GM19372 (cell line): ENCODE measurements around the gene TRPC1.
"Not testable (repeated sequence)": the region's sequence is repeated elsewhere in the genome, so short reads cannot be mapped to it uniquely, and the experiment has no call there.

Source experiments
- ATAC-seq: cut with Tn5 transposase; IDR thresholded peaks from one replicate; pipeline ENCODE4 v1.9.1; 2021; ENCODE audit warnings: mild to moderate bottlenecking, low read depth, moderate library complexity; ENCODE audit not compliant: unreplicated experiment

The TRPC1 gene

DNA sequence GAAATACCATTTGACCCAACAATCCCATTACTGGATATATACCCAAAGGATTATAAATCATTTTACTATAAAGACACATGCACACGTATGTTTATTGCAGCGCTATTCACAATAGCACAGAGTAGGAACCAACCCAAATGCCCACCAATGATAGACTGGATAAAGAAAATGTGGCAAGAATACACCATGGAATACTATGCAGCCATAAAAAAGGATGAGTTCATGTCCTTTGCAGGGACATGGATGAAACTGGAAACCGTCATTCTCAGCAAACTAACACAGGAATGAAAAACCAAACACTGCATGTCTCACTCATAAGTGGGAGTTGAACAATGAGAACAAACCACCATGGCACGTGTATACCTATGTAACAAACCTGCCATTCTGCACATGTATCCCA, 26.7 kb downstream of the TRPC1 start:
- ATAC-seq, result not testable (repeated sequence)

DNA sequence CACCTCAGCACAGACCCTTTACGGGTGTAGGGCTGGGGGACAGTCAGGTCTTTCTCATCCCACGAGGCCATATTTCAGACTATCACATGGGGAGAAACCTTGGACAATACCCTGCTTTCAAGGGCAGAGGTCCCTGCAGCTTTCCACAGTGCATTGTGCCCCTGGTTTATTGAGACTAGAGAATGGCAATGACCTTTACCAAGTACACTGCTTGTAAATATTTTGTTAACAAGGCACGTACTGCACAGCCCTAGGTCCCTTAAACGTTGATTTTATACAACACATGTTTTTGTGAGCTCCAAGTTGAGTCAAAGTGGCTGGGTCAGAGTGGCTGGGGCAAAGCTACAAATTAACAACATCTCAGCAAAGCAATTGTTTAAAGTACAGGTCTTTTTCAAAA, 28.8 kb downstream of the TRPC1 start:
- not testable (repeated sequence) for ATAC-seq

DNA sequence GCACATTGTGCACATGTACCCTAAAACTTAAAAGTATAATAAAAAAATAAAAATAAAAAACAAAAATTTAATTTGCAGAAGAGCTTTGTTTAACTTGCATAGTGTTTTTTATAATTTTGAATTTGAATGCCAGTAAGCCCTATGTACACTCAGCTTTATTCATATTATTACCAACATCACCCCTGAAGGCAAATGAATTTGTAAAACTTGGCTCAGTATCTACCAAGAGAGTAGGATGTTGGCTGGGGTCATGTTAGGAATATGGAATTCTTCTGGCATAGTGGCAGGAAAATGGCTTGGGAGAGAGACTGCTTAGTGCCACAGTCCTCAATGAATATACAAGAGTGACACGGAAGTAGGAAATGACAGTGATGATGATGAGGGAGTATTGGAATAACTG, 30.7 kb downstream of the TRPC1 start:
- ATAC-seq, result no peak

- ATAC-seq, result no peak
Measured at GRCh38 chr3:142768338-142768737, 44.5 kb downstream of the TRPC1 start.

DNA sequence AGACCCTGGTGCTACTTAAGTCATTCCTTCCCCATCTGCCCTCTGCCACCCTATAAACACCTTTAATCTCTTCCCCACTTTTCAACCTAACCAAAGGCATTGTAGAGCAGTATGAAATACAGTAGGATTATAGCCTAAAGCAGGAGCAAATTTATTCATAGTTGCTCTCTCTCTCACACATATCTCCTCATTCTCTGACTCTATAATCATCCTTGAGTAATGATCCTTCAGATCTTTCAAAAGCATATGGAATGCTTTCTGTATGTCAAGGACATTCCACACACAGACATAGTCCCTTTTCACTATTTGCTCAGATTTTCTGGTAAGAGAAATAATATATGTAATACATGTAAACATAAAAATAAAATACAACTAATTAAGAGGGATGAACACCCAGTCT, 54.1 kb downstream of the TRPC1 start:
- no peak for ATAC-seq

- ATAC-seq, result no peak
Measured at GRCh38 chr3:142778541-142778940, 54.7 kb downstream of the TRPC1 start.

DNA sequence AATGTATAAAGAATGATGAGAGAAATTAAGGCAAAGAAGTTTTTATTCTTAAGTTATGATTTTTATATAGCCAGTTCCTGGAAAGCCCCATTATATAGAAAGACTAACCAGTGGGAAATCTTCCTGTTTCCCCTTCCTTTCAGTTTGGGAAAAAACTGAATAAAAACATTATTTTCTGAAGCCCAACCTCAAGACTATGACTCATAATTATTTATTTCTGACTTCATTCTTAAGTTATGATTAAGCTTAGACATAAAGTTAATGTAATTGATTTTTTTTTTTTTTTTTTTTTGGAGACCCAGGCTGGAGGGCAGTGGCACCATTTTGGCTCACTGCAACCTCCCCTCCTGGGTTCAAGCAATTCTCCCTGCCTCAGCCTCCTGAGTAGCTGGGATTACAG, 55.8 kb downstream of the TRPC1 start:
- no peak for ATAC-seq

- no peak for ATAC-seq
Measured at GRCh38 chr3:142782616-142783015, 58.8 kb downstream of the TRPC1 start.

GRCh38 chr3:142784228-142784627, 60.4 kb downstream of the TRPC1 start:
- ATAC-seq, result no peak

DNA sequence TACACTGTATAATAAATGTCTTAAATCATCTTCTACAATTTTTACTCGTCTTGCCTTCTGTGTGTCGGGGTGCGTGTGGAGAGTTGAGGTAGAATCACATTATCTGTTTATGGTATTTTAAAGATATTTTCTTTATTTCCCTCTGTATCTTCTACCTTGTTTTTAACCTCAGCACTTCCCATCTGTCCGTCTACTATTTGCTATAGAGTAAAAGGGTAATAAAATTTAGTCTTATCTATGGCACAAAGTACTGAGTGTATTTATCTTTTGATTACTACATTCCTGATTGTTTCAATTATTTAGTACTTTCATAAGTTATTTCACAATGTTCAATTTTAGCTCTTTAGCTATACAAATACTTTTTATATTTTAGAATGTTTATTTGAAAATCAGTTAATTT, 62.2 kb downstream of the TRPC1 start:
- no peak for ATAC-seq

DNA sequence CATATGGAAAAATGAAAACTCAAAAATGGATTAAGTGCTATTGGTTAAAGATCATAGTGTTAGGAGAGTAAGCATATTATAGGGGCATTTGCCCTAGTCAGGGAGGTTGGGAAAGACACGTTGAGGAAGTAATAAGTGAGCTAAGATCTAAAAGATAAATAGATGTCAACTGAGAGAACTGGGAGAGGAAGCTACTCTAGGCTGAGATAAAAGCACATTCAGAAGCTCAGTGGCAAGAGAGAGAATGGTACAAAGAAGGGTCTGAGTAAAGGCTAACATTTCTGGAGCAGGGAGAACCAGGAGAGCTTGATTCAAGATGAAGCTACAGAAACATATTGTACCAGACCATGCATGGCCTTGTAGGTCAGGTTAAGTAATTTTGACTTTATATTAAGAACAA, 63.9 kb downstream of the TRPC1 start:
- no peak for ATAC-seq

DNA sequence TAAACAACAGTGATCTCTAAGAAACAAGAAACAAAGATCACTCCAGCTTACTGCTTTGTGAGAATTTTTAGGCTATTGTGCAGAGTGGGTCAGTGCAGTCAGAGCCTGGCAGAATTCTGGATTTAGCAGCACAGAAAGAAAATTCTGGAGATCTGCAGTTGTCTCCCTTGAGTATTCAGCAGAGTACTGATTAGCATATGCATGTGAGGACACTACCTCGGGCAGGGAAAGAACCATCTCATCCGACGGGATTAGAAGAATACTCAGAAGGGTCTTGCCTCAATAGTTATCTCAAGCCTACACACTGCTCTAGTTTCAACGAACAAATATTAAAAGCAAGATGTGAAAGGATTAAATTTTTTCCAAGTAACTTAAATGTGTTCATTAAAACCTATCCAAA, 70.7 kb downstream of the TRPC1 start:
- ATAC-seq, result no peak

DNA sequence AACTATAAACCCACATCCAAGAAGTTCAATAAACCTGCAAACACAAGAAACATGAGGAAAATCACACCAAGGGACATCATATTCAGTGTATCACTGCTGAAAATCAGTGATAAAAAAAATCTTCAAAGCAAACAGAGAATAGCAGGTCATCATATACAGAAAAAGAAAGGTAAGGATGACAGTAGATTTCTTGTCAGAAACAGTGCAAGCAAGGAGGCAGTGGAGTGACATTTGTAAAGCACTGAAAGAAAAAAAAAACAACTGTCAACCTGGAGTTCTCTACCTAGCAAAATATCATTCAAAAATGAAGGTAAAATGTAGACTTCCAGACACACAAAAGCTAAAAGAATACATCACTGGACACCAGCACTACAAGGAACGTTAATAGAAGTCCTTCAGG, 71.5 kb downstream of the TRPC1 start:
- no peak for ATAC-seq

DNA sequence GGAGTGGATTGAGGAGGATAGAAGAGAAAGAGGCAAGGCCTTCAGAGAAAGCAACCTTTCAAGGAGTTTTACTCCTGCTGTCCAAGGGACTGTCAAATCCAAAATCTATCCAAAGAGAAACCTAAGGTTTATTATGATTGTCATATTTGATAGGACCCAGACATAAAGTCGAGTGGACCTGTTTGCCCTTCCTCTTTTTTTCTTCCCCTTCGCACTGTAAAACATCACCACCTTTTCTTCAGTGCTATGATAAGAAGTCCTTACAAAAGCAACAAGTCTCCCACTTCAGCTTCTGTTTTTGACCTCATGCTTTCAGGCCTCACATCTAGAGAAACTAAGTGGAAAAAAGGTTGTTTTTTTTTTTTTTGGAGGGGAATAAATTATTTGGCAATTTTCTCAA, 73.0 kb downstream of the TRPC1 start:
- no peak for ATAC-seq

GRCh38 chr3:142801746-142802145, 77.9 kb downstream of the TRPC1 start:
- no peak for ATAC-seq

- ATAC-seq, result no peak
Measured at GRCh38 chr3:142802891-142803290, 79.1 kb downstream of the TRPC1 start.

DNA sequence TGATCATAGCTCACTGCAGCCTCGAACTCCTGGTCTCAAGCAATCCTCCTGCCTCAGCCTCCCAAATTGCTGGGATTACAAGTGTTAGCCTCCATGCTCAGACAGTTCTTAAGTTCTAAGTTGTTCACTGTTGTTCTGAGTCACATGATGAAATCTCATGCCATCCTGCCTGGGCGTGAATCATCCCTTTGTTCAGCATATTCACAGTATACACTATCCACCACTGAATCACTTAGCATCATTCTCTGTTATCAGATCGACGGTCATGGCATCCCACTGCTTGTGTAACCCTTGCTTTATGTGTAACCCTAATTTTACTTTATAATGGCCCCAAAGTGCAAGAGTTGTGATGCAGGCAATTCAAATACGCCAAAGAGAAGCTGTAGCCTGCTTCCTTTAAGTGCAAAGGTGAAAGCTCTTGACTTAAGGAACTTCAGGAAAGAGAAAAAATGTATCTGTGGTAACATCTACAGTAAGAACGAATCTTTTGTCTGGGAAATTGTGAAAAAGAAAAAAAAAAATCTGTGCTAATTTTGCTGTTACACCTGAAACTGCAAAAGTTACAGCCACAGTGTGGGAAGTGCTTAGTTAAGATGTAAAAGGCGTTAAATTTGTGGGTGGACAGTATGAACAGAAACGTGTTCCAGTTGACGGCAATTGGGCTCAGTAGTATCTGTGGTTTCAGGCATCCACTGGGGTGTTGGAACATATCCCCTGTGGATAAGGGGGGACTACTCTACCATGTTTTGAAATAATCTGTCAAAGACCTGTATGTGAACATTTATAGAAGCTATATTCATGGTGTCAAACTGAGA, 84.5 kb downstream of the TRPC1 start:
- ATAC-seq, result no peak

DNA sequence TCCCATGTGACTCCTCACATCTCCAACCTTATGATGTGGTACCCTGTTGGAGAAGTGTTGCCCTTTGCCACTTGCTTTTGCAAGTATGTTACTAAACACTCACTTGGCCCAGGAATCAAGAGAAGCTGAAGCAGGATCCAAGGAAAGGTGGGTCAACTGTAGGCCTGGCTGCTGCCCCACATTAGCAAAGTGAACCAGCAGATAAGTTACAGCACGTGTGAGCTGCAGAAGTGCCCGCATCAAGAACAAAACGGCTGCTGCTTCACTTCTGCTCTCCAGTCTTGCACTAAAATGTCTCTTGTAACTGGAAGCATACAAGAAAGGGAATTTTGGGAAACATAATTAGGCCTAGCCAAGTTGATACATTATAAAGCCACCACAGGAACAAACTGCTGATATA, 85.4 kb downstream of the TRPC1 start:
- ATAC-seq, result no peak

DNA sequence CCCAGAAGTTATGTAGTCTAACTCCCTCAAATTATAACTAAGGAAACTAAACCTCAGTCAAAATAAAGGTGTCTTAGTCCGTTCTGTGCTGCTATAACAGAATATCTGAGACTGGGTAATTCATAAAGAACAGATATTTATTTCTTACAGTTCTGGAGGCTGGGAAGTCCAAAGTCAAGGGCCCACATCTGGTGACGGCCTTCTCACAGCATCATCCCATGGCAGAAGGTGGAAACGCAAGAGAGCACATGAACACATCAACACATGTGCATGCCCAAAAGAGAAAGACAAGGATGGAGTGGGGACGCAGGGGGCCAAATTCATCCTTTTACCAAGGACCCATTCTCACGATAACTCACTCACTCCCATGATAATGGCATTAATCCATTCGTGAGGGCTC, 92.0 kb downstream of the TRPC1 start:
- ATAC-seq, result no peak

DNA sequence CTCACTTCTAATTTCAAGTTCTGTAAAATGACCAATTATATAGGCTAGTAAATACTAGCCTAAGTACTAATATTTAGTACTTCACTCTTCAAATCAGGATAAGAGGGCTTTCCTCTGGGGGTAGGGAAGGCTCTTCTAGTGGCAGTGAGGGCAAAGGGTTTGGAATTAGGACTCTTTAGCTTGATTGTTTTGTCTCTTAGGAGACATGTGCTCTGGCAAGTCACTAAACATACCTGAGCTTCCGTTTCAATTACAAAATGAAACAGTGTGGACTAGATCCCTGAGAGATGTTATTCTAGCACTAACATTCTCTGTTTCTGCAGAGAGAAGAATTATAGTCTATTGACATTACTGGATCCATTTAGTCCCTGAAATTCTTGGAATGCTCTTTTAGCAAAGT, 93.5 kb downstream of the TRPC1 start:
- ATAC-seq, result no peak

DNA sequence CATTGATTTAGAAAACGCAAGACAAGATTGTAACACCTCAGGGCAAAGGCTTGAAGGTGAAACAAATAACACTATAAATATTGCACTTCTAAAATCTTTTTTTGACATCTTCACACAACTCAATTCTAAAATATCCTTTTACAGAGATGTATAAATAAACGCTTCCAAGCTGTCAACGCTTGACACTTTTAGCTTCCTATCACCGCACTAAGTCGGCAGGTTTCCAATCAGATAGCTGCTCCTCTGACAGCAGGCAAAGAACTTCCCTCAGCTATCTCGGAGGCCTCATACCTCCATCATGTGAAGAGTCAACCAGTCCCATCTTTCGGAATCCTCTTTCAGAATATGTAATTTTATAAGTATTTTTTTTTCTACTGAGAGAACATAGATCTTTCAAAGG, 94.1 kb downstream of the TRPC1 start:
- ATAC-seq, result no peak

DNA sequence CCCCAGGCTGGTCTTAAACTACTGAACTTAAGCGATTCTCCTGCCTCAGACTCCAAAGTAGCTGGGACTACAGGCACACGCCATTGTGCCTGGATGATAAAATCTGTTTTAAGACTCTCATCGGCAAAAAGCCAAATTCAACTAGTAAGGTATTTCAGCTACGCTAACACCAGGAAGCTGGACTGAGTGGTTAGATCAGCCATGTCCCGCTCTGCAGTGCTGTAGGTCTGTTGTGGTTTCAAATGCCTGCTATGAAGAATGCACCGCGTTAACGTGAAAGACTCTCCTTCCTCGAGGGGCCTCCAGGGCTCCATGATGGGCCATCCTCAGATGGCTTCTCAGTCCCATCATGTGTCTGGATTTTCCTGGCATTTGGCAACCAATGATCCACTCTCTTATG, 94.8 kb downstream of the TRPC1 start:
- ATAC-seq, result no peak

- no peak for ATAC-seq
Measured at GRCh38 chr3:142819179-142819578, 95.3 kb downstream of the TRPC1 start.
